Activated CD8-positive, alpha-beta memory T cell treated with anti-CD3 and anti-CD28 coated beads, Interleukin-2, amount 50 U/mL, for 4 hours (primary cell): ENCODE measurements around the gene PPM1A.

Experiments used
- DNase-seq: peaks from one replicate; pipeline ENCODE4 v3.0.0-alpha.2; 2020

Gene PPM1A

GRCh38 chr14:60227291-60227690, 21.7 kb upstream of the PPM1A start:
- DNase-seq = no peak

DNA sequence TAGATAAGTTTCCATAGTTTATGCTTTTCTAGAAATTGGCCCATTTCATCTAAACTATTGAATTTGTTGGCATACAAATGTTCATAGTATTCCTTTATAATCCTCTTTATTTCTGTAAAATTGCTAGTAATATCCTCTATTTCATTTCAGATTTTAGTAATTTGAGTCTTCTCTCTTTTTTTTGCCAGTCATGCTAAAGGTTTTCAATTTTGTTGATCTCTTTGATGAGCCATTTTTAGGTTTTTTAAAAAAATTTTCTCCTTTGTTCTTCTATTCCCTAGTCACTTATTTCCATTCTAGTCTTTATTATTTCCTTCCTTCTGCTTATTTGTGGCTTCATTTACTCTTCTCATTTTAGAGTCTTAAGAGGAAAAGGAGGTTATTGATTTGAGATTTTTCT, 19.4 kb upstream of the PPM1A start:
- no peak for DNase-seq

- no peak for DNase-seq
Observed at GRCh38 chr14:60232185-60232584, 16.8 kb upstream of the PPM1A start.

DNA sequence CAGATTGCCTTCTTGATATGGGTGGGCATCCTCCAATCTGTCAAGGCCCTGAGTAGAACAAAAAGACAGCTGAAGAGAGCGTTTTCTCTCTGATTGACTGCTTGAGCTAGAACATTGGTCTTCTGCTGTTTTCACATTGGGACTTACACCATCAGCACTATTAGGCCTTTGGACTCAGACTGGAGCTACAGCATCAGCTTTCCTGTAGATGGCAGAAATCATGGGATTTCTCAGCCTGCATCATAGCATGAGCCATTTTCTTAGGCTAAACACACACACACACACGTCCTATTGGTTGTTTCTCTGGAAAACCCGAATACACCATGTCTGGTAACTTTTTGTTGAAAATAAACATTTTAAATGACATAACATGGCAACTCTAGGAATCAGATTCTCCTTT, 15.8 kb upstream of the PPM1A start:
- DNase-seq = no peak

DNA sequence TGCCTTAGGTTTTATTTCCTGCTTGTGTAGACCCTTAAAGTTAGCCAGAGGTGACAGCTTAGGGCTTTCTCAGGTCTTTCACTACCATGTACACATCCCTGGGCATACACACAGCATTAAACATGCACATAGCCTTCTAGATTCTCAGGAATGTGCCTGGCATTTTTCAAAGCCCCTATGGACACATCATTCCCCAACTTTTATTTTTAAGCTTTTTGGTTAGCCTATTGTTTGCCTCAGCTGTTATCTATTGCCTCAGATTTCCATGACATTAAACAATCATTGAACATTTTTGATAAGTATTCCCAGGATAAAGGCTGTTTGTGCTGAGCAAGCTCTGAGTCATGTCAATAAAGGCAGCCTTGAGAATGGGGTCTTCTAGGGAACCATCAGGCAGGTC, 15.1 kb upstream of the PPM1A start:
- no peak for DNase-seq

DNA sequence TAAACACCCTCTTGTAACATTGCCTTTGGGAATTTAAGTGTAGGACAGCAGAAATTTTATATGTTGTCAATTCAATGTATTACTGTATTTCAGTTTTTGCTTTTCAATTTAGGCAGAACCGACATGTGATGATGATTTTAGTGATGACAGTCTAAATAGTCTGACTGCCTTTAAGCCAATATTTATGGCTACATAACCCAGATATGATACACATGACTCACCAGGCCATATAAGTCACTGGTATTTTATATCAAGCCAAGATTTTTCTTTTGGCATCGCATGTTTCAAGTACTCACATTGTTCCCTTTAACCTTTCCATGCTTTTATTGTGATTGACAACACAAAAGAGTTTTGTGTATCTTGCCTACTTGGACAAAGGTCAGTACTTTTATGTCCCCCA, 13.6 kb upstream of the PPM1A start:
- no peak for DNase-seq

- DNase-seq = no peak
Observed at GRCh38 chr14:60238955-60239354, 10.1 kb upstream of the PPM1A start.

GRCh38 chr14:60240139-60240856, 8.7 kb upstream of the PPM1A start:
- DNase-seq = no peak

DNA sequence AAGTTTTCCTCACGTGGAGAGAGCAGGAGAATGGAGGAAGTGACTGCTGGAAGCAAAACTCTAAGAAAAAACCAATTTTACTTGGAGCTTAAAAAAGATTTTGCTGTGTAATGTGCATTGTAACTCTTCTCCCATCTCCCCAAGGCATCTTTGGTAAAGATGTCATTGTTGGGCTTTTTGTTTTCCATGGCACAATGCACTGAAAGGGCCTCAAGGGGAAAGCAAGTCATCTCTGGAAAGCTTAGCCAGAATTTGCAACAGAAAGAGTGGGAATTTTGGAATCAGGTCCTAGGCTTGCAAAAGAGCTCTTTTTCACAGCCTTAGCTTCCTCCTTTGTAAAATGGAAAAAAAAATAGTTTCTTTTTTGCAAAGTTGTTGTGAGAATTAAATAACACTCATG, 7.9 kb upstream of the PPM1A start:
- DNase-seq = no peak

- DNase-seq = no peak
Observed at GRCh38 chr14:60242429-60242828, 6.6 kb upstream of the PPM1A start.

- DNase-seq = no peak
Observed at GRCh38 chr14:60245380-60246177, 3.4 kb upstream of the PPM1A start.

DNA sequence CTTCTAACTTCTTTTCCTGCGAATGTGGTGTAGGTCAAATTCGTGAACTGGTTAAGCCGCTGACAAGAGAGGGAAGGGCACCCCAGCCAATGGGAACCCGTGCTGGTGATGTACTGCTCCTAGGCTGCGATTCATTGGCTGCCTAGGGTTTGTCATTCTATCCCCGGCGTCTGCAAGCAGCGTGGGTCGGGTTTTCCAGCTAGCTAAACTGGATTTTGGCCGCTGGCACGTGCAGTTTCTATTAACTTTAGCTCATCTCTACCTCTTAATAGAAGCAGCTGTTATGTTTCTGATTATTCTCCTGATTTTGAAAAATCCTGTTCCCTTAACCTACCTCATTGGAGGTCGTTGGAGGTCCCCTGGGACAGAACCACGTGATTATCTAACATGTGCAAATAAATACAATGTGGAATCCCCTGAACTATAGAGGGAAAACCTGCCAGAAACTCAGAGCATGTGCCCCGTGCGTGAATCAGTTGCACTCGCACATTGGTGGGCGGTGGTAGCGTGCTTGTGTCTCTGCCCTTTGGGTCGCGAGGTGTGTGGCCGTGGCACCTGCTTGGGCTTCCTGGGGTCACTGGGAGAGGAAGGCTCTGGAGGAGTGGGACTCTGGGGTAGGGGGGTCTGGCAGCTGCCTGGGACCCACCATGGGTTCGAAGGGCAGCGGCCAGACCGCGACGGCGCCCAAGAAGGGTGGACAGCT, 876 bp upstream of the PPM1A start:
- peak; percentile 77 for DNase-seq

- DNase-seq = peak; percentile 67
Observed at GRCh38 chr14:60249321-60250256, 568 bp downstream of the PPM1A start.

DNA sequence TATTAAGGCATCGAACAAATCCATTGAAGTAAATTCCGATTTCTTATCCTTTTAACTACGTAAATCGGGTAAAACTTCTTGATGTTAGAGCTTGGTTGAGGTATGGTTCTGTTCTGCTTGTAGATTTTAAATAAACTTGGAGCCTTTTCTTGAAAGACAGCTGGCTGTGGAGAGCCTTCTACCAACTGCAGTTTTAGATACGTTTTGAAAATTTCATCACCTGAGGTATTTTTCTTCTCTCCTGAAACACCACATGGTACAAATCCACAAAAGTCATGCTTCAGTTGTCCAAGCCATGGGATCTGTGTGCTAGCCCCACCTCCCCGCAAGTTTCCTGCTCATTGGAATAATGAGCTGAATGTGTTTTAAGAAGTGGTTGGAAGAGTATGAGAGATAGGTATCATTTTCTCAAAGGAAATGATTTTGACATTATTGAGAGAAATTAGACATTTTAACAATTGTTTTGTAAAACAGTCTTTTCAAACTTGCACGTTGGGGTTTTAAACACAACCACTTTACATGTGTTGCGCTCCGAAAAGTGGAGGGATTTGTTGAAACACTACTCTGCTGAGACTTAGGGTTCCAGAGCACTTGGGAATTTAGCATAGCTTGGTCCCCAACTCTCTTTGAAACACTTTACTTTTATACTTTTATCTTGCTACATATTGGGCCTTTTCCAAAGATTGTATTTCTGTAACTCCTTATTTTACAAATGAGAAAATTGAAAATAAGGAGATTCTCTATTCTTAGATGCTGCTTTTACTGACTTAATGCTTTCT, 1.4 kb downstream of the PPM1A start:
- DNase-seq = no peak

GRCh38 chr14:60251877-60252276, 2.9 kb downstream of the PPM1A start:
- no peak for DNase-seq

- no peak for DNase-seq
Observed at GRCh38 chr14:60252630-60253029, 3.6 kb downstream of the PPM1A start.

GRCh38 chr14:60253649-60254048, 4.6 kb downstream of the PPM1A start:
- DNase-seq = no peak

DNA sequence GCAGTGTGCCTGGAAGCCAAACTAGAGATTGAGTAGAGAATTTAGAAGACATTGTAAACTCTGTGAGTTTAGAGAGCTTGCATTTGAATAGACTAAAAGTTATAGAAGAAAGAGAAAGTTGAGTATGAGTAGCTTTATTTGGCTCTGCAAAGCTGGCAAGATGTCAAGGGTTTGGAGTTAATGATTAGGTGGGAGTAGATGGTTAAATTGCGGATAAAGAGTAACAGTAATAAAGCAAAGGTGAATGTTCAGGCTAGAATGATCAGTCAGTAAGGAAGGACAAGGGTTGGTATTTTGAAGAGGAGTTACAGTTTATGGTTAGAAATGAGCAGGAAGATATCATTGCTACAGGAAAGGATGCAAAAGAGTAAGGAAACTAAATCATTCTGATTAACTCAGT, 5.2 kb downstream of the PPM1A start:
- no peak for DNase-seq

- DNase-seq = no peak
Observed at GRCh38 chr14:60257865-60258264, 8.8 kb downstream of the PPM1A start.

DNA sequence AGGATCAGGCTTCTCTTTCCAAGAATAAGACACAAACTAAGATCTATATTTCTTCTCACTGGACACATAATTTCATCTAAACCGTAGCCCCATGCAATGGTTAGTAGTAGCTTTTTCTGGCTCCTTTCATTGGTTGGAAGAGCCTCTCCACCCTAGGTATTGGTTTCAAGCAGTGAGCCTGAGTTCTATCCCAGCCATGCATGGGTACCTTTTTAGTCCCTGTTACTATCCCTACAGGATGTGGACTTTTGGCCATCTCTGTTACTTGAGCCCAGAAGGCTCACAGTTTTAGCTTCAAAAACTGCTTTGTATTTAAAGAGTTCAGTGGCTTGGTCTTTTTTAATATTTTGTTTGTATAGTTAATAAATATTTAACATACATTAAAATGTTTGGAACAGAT, 16.1 kb downstream of the PPM1A start:
- no peak for DNase-seq

- no peak for DNase-seq
Observed at GRCh38 chr14:60266021-60266937, 17.3 kb downstream of the PPM1A start.
